GM12878 (cell line): ENCODE measurements around the gene IER3. TPM values are rescaled to one million over a fixed set of nuclear protein-coding genes. Genes with fewer than 3 reads are reported as not detected.

ENCODE experiments used
- ATAC-seq: fragments of 200-7000 bp; cut with Tn5 transposase; 3 replicates; pipeline ENCODE4 v1.9.1; 2020; ENCODE audit warnings: mild to moderate bottlenecking, moderate library complexity
- BruUV-seq: library from RNA; stranded (reverse); fragments of 400-500 nt; replicated peaks from 2 replicates; lab custom pipeline; 2021; lab: Mats Ljungman, UMichigan
- CTCF ChIA-PET: fragments of 300-600 bp; sonication (Branson Sonifier 250); formaldehyde crosslinking; extraction: SDS; loops from one replicate; lab custom pipeline; 2021; ENCODE audit warnings: inconsistent platforms; lab: Yijun Ruan, JAX
- POLR2A ChIA-PET: fragments of 350-600 bp; formaldehyde crosslinking; extraction: SDS; loops from one replicate; lab custom pipeline; 2021; ENCODE audit warnings: inconsistent platforms; lab: Charles Lee
- RAD21 ChIA-PET: fragments of 300-600 bp; sonication (Branson Sonifier 250); formaldehyde crosslinking; loops from one replicate; lab custom pipeline; 2023; ENCODE audit warnings: antibody characterized with exemption; ENCODE audit not compliant: unreplicated experiment; lab: Charles Lee
- SMC1A ChIA-PET: fragments of 300-600 bp; sonication (Branson Sonifier 250); formaldehyde crosslinking; loops from one replicate; lab custom pipeline; 2023; ENCODE audit not compliant: unreplicated experiment, uncharacterized antibody; lab: Charles Lee
- DNase-seq: peaks from one replicate; pipeline ENCODE4 v3.0.0-alpha.2; 2011; ENCODE audit warnings: low read depth, low spot score
- FAIRE-seq: peaks from 3 replicates; lab custom pipeline; 2011; peaks lifted over from hg19 to GRCh38; lab: Jason Lieb, UNC
- H2AFZ ChIP-seq: 2 replicates; pipeline ENCODE4 v1.6.0; 2011; ENCODE audit warnings: low read depth, low read length, control low read depth; ENCODE audit not compliant: control insufficient read depth
- H3K27ac ChIP-seq: 2 replicates; pipeline ENCODE4 v1.5.1; 2011; ENCODE audit warnings: control low read depth; ENCODE audit not compliant: control insufficient read depth, insufficient read depth
- H3K27me3 ChIP-seq, 2 experiments: replicated peaks in 1 of 2; 2 replicates each; pipeline versions ENCODE4 v1.6.0 to v1.6.1; 2011; ENCODE audit warnings: low read length in 1 of 2; ENCODE audit not compliant: control insufficient read depth in 2 of 2, insufficient read depth in 2 of 2
- H3K36me3 ChIP-seq, 2 experiments: 2 replicates each; pipeline ENCODE4 v1.5.1; 2011; ENCODE audit warnings: low read length in 1 of 2; ENCODE audit not compliant: control insufficient read depth in 2 of 2, insufficient read depth in 2 of 2
- H3K4me1 ChIP-seq: 2 replicates; pipeline ENCODE4 v1.6.1; 2011; ENCODE audit warnings: mild to moderate bottlenecking, low read length, moderate library complexity, mixed read lengths; ENCODE audit not compliant: control insufficient read depth, insufficient read depth
- H3K4me2 ChIP-seq: 2 replicates; pipeline ENCODE4 v1.6.0; 2011; ENCODE audit warnings: control low read depth; ENCODE audit not compliant: control insufficient read depth, insufficient read depth
- H3K4me3 ChIP-seq: fragments of 200-600 bp; sonication (generic); 2 replicates; pipeline ENCODE4 v1.5.1; 2016
- H3K79me2 ChIP-seq: 2 replicates; pipeline ENCODE4 v1.6.0; 2011; ENCODE audit warnings: low read length; ENCODE audit not compliant: control insufficient read depth, insufficient read depth
- H3K9ac ChIP-seq: 2 replicates; pipeline ENCODE4 v1.8.0; 2011; ENCODE audit warnings: low read length, control low read depth, mixed read lengths; ENCODE audit not compliant: control insufficient read depth, insufficient read depth
- H3K9me3 ChIP-seq: replicated peaks from 3 replicates; pipeline ENCODE4 v1.5.1; 2011; ENCODE audit warnings: mild to moderate bottlenecking, low read length; ENCODE audit not compliant: control insufficient read depth, insufficient read depth
- H4K20me1 ChIP-seq: 2 replicates; pipeline ENCODE4 v1.6.0; 2011; ENCODE audit not compliant: control insufficient read depth, insufficient read depth
- CEBPB ChIP-seq, 2 experiments: fragments of 150-350 bp in 1 of 2; IDR thresholded peaks; 2 replicates each; pipeline ENCODE4 v1.6.1; 2012 to 2014; ENCODE audit warnings: low read depth in 2 of 2, low read length in 2 of 2, borderline replicate concordance in 1 of 2, inconsistent platforms in 1 of 2
- CREM ChIP-seq: IDR thresholded peaks from 2 replicates; pipeline ENCODE4 v1.6.1; 2014; ENCODE audit warnings: antibody characterized with exemption, low read depth
- EZH2 ChIP-seq: IDR thresholded peaks from 2 replicates; pipeline ENCODE4 v1.6.1; 2012; ENCODE audit warnings: low read depth, mild to moderate bottlenecking, control low read depth, inconsistent platforms, low read length, borderline replicate concordance; ENCODE audit not compliant: control insufficient read depth
- HDAC6 ChIP-seq: fragments of 200-600 bp; sonication (generic); IDR thresholded peaks from one replicate; pipeline ENCODE4 v1.8.0; 2017; ENCODE audit warnings: antibody characterized with exemption; ENCODE audit not compliant: unreplicated experiment
- JUNB ChIP-seq: IDR thresholded peaks from 2 replicates; pipeline ENCODE4 v1.6.1; 2016; ENCODE audit warnings: antibody characterized with exemption, mild to moderate bottlenecking
- MTA3 ChIP-seq: IDR thresholded peaks from 2 replicates; pipeline ENCODE4 v1.6.1; 2012; ENCODE audit warnings: low read length, inconsistent platforms, borderline replicate concordance
- PAX8 ChIP-seq: fragments of 450-650 bp; IDR thresholded peaks from 2 replicates; pipeline ENCODE4 v1.6.1; 2017; ENCODE audit warnings: mild to moderate bottlenecking, moderate library complexity
- POLR2A ChIP-seq: IDR thresholded peaks from 2 replicates; pipeline ENCODE4 v1.6.1; 2011; ENCODE audit warnings: low read depth, mild to moderate bottlenecking, low read length
- POLR2AphosphoS2 ChIP-seq: IDR thresholded peaks from 2 replicates; pipeline ENCODE4 v1.6.1; 2011; ENCODE audit warnings: low read depth, mild to moderate bottlenecking, low read length, improper control_type of control experiment, moderate library complexity
- POU2F2 ChIP-seq: IDR thresholded peaks from 3 replicates; pipeline ENCODE4 v1.6.1; 2011; ENCODE audit warnings: low read depth, mild to moderate bottlenecking, low read length, borderline replicate concordance
- SMAD1 ChIP-seq: fragments of 450-650 bp; IDR thresholded peaks from 2 replicates; pipeline ENCODE4 v1.6.1; 2018; ENCODE audit warnings: mild to moderate bottlenecking, low read depth; ENCODE audit not compliant: partially characterized antibody
- SMC3 ChIP-seq: IDR thresholded peaks from 2 replicates; pipeline ENCODE4 v1.6.1; 2011; ENCODE audit warnings: low read length, improper control_type of control experiment, borderline replicate concordance
- SRF ChIP-seq, 2 experiments: IDR thresholded peaks; 2 replicates each; pipeline ENCODE4 v1.6.1; 2011; ENCODE audit warnings: low read depth in 2 of 2, low read length in 2 of 2, mild to moderate bottlenecking in 1 of 2, moderate library complexity in 1 of 2
- SUPT20H ChIP-seq: IDR thresholded peaks from 2 replicates; pipeline ENCODE4 v1.6.1; 2011; ENCODE audit warnings: low read depth, mild to moderate bottlenecking, low read length, moderate library complexity, borderline replicate concordance; ENCODE audit not compliant: control insufficient read depth
- ZNF274 ChIP-seq: IDR thresholded peaks from one replicate; pipeline ENCODE4 v1.8.0; 2011; ENCODE audit not compliant: insufficient read length, insufficient read depth
- in situ Hi-C: fragments of 300-500 bp; cut with MboI; formaldehyde crosslinking; loops from 9 replicates; pipeline ENCODE4 v1.14.3; 2018; ENCODE audit warnings: mixed read lengths
- intact Hi-C: fragments of 100-400 bp; cut with micrococcal nuclease; formaldehyde crosslinking; loops from one replicate; pipeline ENCODE4 v1.14.2; 2022; ENCODE audit not compliant: unreplicated experiment
- polyA plus RNA-seq, 11 experiments: library from polyadenylated mRNA; depleted of rRNA in 4 of 11; unstranded in 6 of 11; stranded (reverse) in 5 of 11; fragments of >200 nt; fragmentation: Nextera tagmentation in 4 of 11; fragmentation: Illumina TruSeq in 1 of 11; extraction: Ambion mirVana in 4 of 11; extraction: Trizol in 1 of 11; gene quantifications; 1 replicate in 1 of 11; 2 replicates in 10 of 11; pipeline versions ENCODE4 v1.2.1 to v1.2.3, GENCODE V29; 2011 to 2016; ENCODE audit warnings: inconsistent platforms in 2 of 11, missing spikeins in 2 of 11, low read depth in 1 of 11
- total RNA-seq, 4 experiments: library from RNA; depleted of rRNA in 3 of 4; stranded (reverse); fragments of >200 nt in 3 of 4; fragmentation: Illumina TruSeq in 1 of 4; extraction: Trizol in 1 of 4; gene quantifications; 2 replicates each; pipeline versions ENCODE4 v1.2.1 to v1.2.3, GENCODE V29; 2013 to 2021
- TF ChIP-seq, protein P1 (sequence below): fragments of 450-650 bp; IDR thresholded peaks from 2 replicates; pipeline ENCODE4 v1.6.1; 2017; ENCODE audit warnings: antibody characterized with exemption, mild to moderate bottlenecking, moderate library complexity

Gene IER3
- total and polyA plus RNA-seq, 10 of the 15 experiments (the other 5 are each of a cell fraction or from before 2014, with no cell fraction given) = 1.9 to 100 (median 32.3) TPM

DNA sequence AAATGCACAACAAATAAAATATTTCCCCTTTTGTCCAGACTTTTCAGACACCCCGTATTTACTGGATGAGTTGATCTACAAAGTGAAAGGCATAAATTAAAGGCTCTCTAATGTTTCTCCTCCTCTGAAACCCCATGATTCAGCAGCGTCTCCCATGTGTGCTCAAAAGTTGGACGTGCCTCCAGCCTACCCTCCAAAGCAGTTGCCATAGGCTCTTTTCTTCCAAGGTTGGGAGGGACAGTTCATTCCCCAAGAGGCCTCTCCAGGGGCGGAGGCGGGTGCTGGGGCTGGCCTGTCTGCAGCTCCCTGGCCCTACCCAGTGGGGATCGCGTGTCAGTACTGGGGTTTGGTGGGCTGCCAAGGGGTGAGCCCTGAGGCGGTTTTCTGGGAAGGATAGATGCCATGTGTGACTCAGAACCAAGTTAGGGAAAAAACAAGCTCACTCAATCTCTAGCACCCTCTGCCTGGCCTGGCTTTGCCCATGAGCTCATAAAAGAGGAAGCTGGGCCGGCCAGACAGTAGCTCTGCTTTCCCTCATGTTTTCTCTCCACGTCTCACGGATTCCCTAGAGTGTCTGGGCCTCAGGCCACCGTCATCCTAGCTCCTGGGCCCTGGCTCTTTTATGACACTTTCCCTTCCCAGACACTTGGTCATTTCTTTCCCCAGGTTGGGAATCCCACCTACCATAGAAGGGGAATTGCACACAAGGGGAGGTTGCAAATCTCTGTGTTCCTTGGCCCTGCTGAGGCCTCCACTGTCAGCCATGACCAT, 8.0 kb upstream of the IER3 start (continued):
- TF ChIP-seq CEBPB (IDR thresholded peaks at IDR 0.05; ENCODE audit: borderline replicate concordance in 1 of 2, low read depth in 2 of 2, low read length in 2 of 2) = no peak
- no peak for TF ChIP-seq PAX8
- no peak for TF ChIP-seq HDAC6
- no peak for TF ChIP-seq POLR2A
- no peak for TF ChIP-seq EZH2

- no peak for DNase-seq
- ChIA-PET SMC1A (interaction anchor here (1.4 kb wide), 1 partner anchor 9 kb away, joined by 5 read pairs; no protein-coding TSS in a partner anchor), CTCF (interaction anchor here (1.4 kb wide), 1 partner anchor 13 kb away, joined by 5 read pairs; no protein-coding TSS in a partner anchor), RAD21 (no interaction called here), POLR2A (interaction anchor here (0.6 kb wide), 1 partner anchor 1869 kb away, joined by 3 read pairs; no protein-coding TSS in a partner anchor)
- H3K79me2 ChIP-seq = no peaks in the 10 kb centered on the region
- BruUV-seq = no TSS peak
- ATAC-seq = no peak
- H3K4me1 ChIP-seq = no peaks in the 10 kb centered on the region
- H3K36me3 ChIP-seq = no peaks in the 10 kb centered on the region
- intact Hi-C loops = no loop called here
- H3K27me3 ChIP-seq = no peaks in the 10 kb centered on the region
- H4K20me1 ChIP-seq = no peaks in the 10 kb centered on the region
- no peak overlapping the region for H2AFZ ChIP-seq
- H3K9ac ChIP-seq = no peak overlapping the region
- H3K4me2 ChIP-seq = no peak overlapping the region
- no peaks in the 10 kb centered on the region for H3K9me3 ChIP-seq
- no peak overlapping the region for H3K4me3 ChIP-seq
- in situ Hi-C loops = no loop called here
- H3K27ac ChIP-seq = no peak overlapping the region
- no peak for FAIRE-seq
- TF ChIP-seq POU2F2 (no peak), MTA3 (no peak), ZNF274 (no peak), CREM (no peak), SRF (IDR thresholded peaks at IDR 0.05; ENCODE audit: low read depth in 2 of 2, low read length in 2 of 2) (no peak), JUNB (no peak), SMAD1 (no peak), SMC3 (no peak), SUPT20H (no peak), POLR2AphosphoS2 (no peak), PAX8 (no peak)
- TF ChIP-seq, protein P1, sequence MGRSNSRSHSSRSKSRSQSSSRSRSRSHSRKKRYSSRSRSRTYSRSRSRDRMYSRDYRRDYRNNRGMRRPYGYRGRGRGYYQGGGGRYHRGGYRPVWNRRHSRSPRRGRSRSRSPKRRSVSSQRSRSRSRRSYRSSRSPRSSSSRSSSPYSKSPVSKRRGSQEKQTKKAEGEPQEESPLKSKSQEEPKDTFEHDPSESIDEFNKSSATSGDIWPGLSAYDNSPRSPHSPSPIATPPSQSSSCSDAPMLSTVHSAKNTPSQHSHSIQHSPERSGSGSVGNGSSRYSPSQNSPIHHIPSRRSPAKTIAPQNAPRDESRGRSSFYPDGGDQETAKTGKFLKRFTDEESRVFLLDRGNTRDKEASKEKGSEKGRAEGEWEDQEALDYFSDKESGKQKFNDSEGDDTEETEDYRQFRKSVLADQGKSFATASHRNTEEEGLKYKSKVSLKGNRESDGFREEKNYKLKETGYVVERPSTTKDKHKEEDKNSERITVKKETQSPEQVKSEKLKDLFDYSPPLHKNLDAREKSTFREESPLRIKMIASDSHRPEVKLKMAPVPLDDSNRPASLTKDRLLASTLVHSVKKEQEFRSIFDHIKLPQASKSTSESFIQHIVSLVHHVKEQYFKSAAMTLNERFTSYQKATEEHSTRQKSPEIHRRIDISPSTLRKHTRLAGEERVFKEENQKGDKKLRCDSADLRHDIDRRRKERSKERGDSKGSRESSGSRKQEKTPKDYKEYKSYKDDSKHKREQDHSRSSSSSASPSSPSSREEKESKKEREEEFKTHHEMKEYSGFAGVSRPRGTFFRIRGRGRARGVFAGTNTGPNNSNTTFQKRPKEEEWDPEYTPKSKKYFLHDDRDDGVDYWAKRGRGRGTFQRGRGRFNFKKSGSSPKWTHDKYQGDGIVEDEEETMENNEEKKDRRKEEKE = no peak
Measured at GRCh38 chr6:30750379-30750668, 6.0 kb upstream of the IER3 start.
